Esophagus muscularis mucosa (tissue), 4 donors: ENCODE measurements around the gene DRAP1. TPM values are rescaled to one million over a fixed set of nuclear protein-coding genes. Genes with fewer than 3 reads are reported as not detected.

ENCODE experiments used
- DNase-seq: peaks from one replicate; pipeline ENCODE4 v3.0.0-alpha.2; 2017; ENCODE audit errors: extremely low spot score
- H3K27ac ChIP-seq, 4 donors: fragments of 200-600 bp; sonication (generic); replicated peaks in 1 of 4; 1 replicate in 3 of 4; 2 replicates in 1 of 4; pipeline ENCODE4 v1.5.1; 2016 to 2019; ENCODE audit warnings: mild to moderate bottlenecking in 1 of 4
- H3K27me3 ChIP-seq, 4 donors: fragments of 200-600 bp; sonication (generic); one replicate each; pipeline versions ENCODE4 v1.5.1 to v1.6.0; 2016 to 2019
- H3K36me3 ChIP-seq, 4 donors: fragments of 200-600 bp; sonication (generic); one replicate each; pipeline ENCODE4 v1.5.1; 2016 to 2019
- H3K4me1 ChIP-seq, 4 donors: fragments of 200-600 bp; sonication (generic); one replicate each; pipeline ENCODE4 v1.5.1; 2016 to 2019
- H3K4me3 ChIP-seq, 4 donors: fragments of 200-600 bp; sonication (generic); 1 replicate in 2 of 4; 2 replicates in 2 of 4; pipeline ENCODE4 v1.5.1; 2016 to 2019; ENCODE audit warnings: mild to moderate bottlenecking in 4 of 4, moderate library complexity in 1 of 4
- H3K9me3 ChIP-seq, 4 donors: fragments of 200-600 bp; sonication (generic); 1 replicate in 3 of 4; 2 replicates in 1 of 4; pipeline ENCODE4 v1.5.1; 2016 to 2019
- CTCF ChIP-seq, 3 experiments: fragments of 200-600 bp in 2 of 3; fragments of 450-650 bp in 1 of 3; sonication (generic) in 2 of 3; IDR thresholded peaks; one replicate each; pipeline ENCODE4 v1.5.1; 2017 to 2019; ENCODE audit warnings: antibody characterized with exemption in 3 of 3, mild to moderate bottlenecking in 2 of 3, moderate library complexity in 1 of 3
- EP300 ChIP-seq: sonication (generic); formaldehyde crosslinking; IDR thresholded peaks from one replicate; pipeline ENCODE4 v1.6.1; 2017; ENCODE audit warnings: antibody characterized with exemption
- POLR2A ChIP-seq: fragments of 450-650 bp; IDR thresholded peaks from one replicate; pipeline ENCODE4 v1.6.1; 2017; ENCODE audit warnings: antibody characterized with exemption, moderate library complexity, mild to moderate bottlenecking, low read depth
- POLR2AphosphoS5 ChIP-seq, 2 donors: sonication (generic); formaldehyde crosslinking; IDR thresholded peaks; one replicate each; pipeline ENCODE4 v1.6.1; 2017; ENCODE audit warnings: antibody characterized with exemption in 2 of 2
- WGBS: methylation state at CpG from one replicate; pipeline ENCODE4 v1.1.5; 2018; 5-methylcytosine and 5-hydroxymethylcytosine counted together
- intact Hi-C: fragments of 100-400 bp; cut with DNase I; formaldehyde crosslinking; loops from one replicate; pipeline ENCODE4 v1.15.1; 2023
- total RNA-seq, 4 donors: library from RNA; depleted of rRNA; stranded (reverse); fragments of >200 nt; gene quantifications; one replicate each; pipeline versions ENCODE4 v1.1.0 to v1.2.1, GENCODE V29; 2016

DRAP1 gene
- total RNA-seq, 4 donors from 2014 or later = 78.4 to 122 (median 101) TPM

GRCh38 chr11:65883786-65884715, 35.2 kb upstream of the DRAP1 start:
- Histone ChIP-seq H3K4me3 (no peak overlapping the region), H3K27me3 (no peaks in the 10 kb centered on the region), H3K9me3 (no peaks in the 10 kb centered on the region), H3K27ac (peak overlapping the region; percentile 5 to 57 (median 46)), H3K36me3 (peaks cover 8 to 48% (median 44%) of the 10 kb centered on the region in 4 donors), H3K4me1 (peaks cover 15 to 43% (median 33%) of the 10 kb centered on the region in 4 donors)
- TF ChIP-seq EP300 (no peak), POLR2AphosphoS5 (IDR thresholded peaks at IDR 0.05) (no peak), CTCF (IDR thresholded peaks at IDR 0.05) (no peak), POLR2A (no peak)
- no peak for DNase-seq
- 83% methylated on average over 20 of the region's 28 CpGs for WGBS
- intact Hi-C loops = loop anchor here (1.0 kb wide), 1 partner anchor 103 kb away; no protein-coding TSS in a partner anchor

GRCh38 chr11:65884716-65885092, 34.5 kb upstream of the DRAP1 start:
- intact Hi-C loops = loop anchor here (1.0 to 5.0 kb wide), 2 partner anchors 103 to 118 kb away; partner anchors contain the start of genes BANF1 and EIF1AD
- Histone ChIP-seq H3K4me1 (peaks cover 21 to 50% (median 39%) of the 10 kb centered on the region in 4 donors), H3K36me3 (peaks cover 8 to 48% (median 44%) of the 10 kb centered on the region in 4 donors), H3K9me3 (no peaks in the 10 kb centered on the region), H3K4me3 (no peak overlapping the region), H3K27me3 (no peaks in the 10 kb centered on the region), H3K27ac (peak overlapping the region; percentile 39 to 57 (median 47))
- no peak for TF ChIP-seq POLR2A
- peak; percentile 57 to 87 for TF ChIP-seq POLR2AphosphoS5 (IDR thresholded peaks at IDR 0.05)
- TF ChIP-seq CTCF (IDR thresholded peaks at IDR 0.05) = peak; percentile 97 to 98 (median 98)
- WGBS = 0% methylated on average over 3 of the region's 9 CpGs
- DNase-seq = no peak

- TF ChIP-seq POLR2AphosphoS5 (IDR thresholded peaks at IDR 0.05) = no peak
- TF ChIP-seq POLR2A = no peak
- TF ChIP-seq EP300 = no peak
- TF ChIP-seq CTCF (IDR thresholded peaks at IDR 0.05) = no peak
- no peak overlapping the region for H3K4me3 ChIP-seq
- no peaks in the 10 kb centered on the region for H3K9me3 ChIP-seq
- peak overlapping the region; percentile 39 to 57 (median 47) for H3K27ac ChIP-seq
- H3K27me3 ChIP-seq = no peaks in the 10 kb centered on the region
- H3K4me1 ChIP-seq = peaks cover 26 to 55% (median 44%) of the 10 kb centered on the region in 4 donors
- 91% methylated on average over 7 of the region's 7 CpGs for WGBS
- peaks cover 8 to 48% (median 44%) of the 10 kb centered on the region in 4 donors for H3K36me3 ChIP-seq
- no peak for DNase-seq
- intact Hi-C loops = loop anchor here (5.0 kb wide), 1 partner anchor 117 kb away; the partner anchor contains the start of genes BANF1 and EIF1AD
Measured at GRCh38 chr11:65885231-65885630, 34.0 kb upstream of the DRAP1 start.

- intact Hi-C loops = loop anchor here (5.0 kb wide), 1 partner anchor 116 kb away; the partner anchor contains the start of genes BANF1 and EIF1AD
- peaks cover 8 to 48% (median 44%) of the 10 kb centered on the region in 4 donors for H3K36me3 ChIP-seq
- DNase-seq = no peak
- no peaks in the 10 kb centered on the region for H3K27me3 ChIP-seq
- peak overlapping the region in 2 of 4 donors; percentile 39 to 99 for H3K27ac ChIP-seq
- no peak overlapping the region for H3K4me3 ChIP-seq
- peaks cover 26 to 60% (median 47%) of the 10 kb centered on the region in 4 donors for H3K4me1 ChIP-seq
- 85% methylated on average over 12 of the region's 12 CpGs for WGBS
- H3K9me3 ChIP-seq = no peaks in the 10 kb centered on the region
- no peak for TF ChIP-seq POLR2AphosphoS5 (IDR thresholded peaks at IDR 0.05)
- no peak for TF ChIP-seq EP300
- TF ChIP-seq CTCF (IDR thresholded peaks at IDR 0.05) = no peak
- TF ChIP-seq POLR2A = no peak
Measured at GRCh38 chr11:65885808-65886536, 33.3 kb upstream of the DRAP1 start.
